Ectodermal cell (in vitro differentiated cells): Measurements from ENCODE around the gene ESYT3.
"Not testable (repeated sequence)": the region's sequence is repeated elsewhere in the genome, so short reads cannot be mapped to it uniquely, and the experiment has no call there.

Experiments
- H3K27ac ChIP-seq: 2 replicates; pipeline ENCODE4 v1.7.0; 2013; ENCODE audit warnings: mild to moderate bottlenecking, low read depth, low read length; ENCODE audit not compliant: insufficient read depth, poor library complexity, severe bottlenecking
- H3K27me3 ChIP-seq: 2 replicates; pipeline ENCODE4 v1.7.0; 2013; ENCODE audit warnings: mild to moderate bottlenecking, low read length; ENCODE audit not compliant: insufficient read depth, control insufficient read depth, poor library complexity, severe bottlenecking
- H3K36me3 ChIP-seq: one replicate; pipeline ENCODE4 v1.7.0; 2013; ENCODE audit warnings: low read length; ENCODE audit not compliant: control insufficient read depth, insufficient read depth
- H3K4me1 ChIP-seq: one replicate; pipeline ENCODE4 v1.7.0; 2013; ENCODE audit warnings: low read length; ENCODE audit not compliant: control insufficient read depth, insufficient read depth
- H3K4me3 ChIP-seq: 2 replicates; pipeline ENCODE4 v1.7.0; 2013; ENCODE audit warnings: low read depth, low read length, control low read depth; ENCODE audit not compliant: insufficient read depth
- H3K9me3 ChIP-seq: 2 replicates; pipeline ENCODE4 v1.7.0; 2013; ENCODE audit warnings: mild to moderate bottlenecking, low read length, moderate library complexity; ENCODE audit not compliant: control insufficient read depth
- WGBS, 2 experiments: methylation state at CpG; one replicate each; pipeline ENCODE4 v1.1.7; 2013; ENCODE audit warnings: missing lambda C conversion rate in 2 of 2; 5-methylcytosine and 5-hydroxymethylcytosine counted together

Gene ESYT3

DNA sequence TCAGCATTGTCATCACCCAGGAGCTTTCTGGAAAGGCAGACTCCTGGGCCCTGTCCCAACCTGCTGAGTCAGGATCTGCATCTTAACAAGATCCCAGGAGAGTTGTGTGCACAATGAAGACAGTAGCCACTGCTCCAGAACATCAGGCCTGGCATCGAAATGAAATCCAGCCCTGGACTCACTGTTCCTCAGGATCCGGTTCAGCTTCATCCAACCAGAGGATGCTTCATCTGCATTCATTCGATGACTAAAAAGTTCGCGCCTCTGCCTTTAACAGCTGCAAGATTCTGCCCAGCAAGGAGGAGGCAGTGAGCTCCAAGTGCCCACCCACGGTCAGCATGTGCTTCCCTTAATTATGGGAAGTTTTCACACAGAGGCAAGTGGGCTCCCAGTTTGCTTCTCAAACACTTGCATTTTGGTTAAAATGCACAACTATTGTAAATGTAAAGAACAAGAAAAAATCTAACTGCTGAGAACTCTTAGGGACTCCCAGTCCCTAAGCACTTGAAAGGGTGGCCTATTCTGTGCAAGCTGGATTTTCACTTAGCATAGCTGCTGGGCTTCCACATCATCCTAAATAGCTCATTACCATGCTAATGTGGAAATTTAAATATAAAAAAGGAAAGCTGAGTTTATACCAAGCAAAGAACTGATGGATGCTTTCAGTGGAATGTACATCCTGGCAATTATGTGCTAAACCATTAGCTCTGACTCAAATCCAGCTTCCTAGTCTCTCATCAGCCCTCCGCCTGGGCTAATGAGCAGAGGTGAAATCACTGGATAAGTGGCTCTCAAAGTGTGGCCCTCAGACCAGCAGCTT lies 25.5 kb upstream of the ESYT3 start:
- Histone ChIP-seq H3K4me1 (no peaks in the 10 kb centered on the region), H3K9me3 (no peaks in the 10 kb centered on the region), H3K36me3 (no peaks in the 10 kb centered on the region), H3K27ac (no peak overlapping the region), H3K4me3 (no peak overlapping the region), H3K27me3 (no peaks in the 10 kb centered on the region)
- WGBS, 2 experiments = 52 to 53% methylated on average over 7 of the region's 7 CpGs

DNA sequence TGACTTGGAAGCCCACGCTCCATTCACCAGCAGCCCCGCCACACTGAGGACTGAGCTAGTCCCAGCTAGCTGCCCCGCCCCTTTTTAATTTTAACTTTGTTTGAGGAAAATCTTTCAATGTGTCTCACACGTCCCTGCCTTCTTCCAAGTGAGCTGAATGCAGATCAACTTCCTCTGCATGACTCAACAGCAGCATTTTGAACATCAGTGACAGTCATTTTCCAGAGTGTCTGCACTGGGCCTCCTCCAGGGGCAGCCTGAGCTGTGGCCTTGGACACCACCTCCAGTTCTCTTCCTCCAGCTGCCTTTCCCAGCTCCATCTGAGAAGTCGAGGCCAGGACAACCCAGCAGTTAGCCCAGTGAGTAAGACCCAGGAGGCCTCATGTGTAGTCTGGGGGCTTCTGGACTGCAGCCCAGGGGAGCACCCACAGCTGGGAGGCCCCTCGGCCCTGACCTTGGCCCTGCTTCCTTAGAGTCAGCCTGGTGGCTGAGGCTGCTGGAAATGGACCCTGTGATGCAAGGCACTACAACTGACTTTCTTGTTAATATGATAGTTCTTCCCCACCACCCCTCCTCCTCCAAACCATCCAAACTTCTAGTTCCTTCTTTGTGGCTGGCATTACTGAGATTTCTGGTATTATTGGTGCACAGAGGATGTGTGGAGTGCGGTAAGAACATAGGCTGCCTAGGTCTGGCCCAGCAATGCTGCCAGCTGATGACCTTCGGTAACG lies 21.4 kb upstream of the ESYT3 start:
- Histone ChIP-seq H3K4me3 (no peak overlapping the region), H3K4me1 (no peaks in the 10 kb centered on the region), H3K36me3 (no peaks in the 10 kb centered on the region), H3K27ac (no peak overlapping the region), H3K27me3 (no peaks in the 10 kb centered on the region), H3K9me3 (no peaks in the 10 kb centered on the region)
- 88 to 91% methylated on average over 9 of the region's 9 CpGs for WGBS, 2 experiments

GRCh38 chr3:138416236-138416635 lies 18.2 kb upstream of the ESYT3 start:
- 86 to 88% methylated on average over 4 of the region's 4 CpGs for WGBS, 2 experiments
- not testable (repeated sequence) for H3K27ac ChIP-seq, H3K4me1 ChIP-seq, H3K4me3 ChIP-seq, H3K9me3 ChIP-seq, H3K27me3 ChIP-seq, H3K36me3 ChIP-seq

- no peaks in the 10 kb centered on the region for H3K9me3 ChIP-seq
- H3K36me3 ChIP-seq = no peaks in the 10 kb centered on the region
- H3K4me1 ChIP-seq = no peaks in the 10 kb centered on the region
- no peak overlapping the region for H3K27ac ChIP-seq
- WGBS, 2 experiments = 20% methylated on average over 7 of the region's 7 CpGs
- no peaks in the 10 kb centered on the region for H3K27me3 ChIP-seq
- no peak overlapping the region for H3K4me3 ChIP-seq
Measured at GRCh38 chr3:138417559-138417982, 16.8 kb upstream of the ESYT3 start.

- H3K27ac ChIP-seq = no peak overlapping the region
- H3K36me3 ChIP-seq = no peaks in the 10 kb centered on the region
- 76 to 93% methylated on average over 3 to 5 of the region's 5 CpGs for WGBS, 2 experiments
- H3K4me1 ChIP-seq = no peaks in the 10 kb centered on the region
- H3K4me3 ChIP-seq = no peak overlapping the region
- H3K27me3 ChIP-seq = no peaks in the 10 kb centered on the region
- no peaks in the 10 kb centered on the region for H3K9me3 ChIP-seq
Measured at GRCh38 chr3:138418601-138419206, 15.7 kb upstream of the ESYT3 start.

DNA sequence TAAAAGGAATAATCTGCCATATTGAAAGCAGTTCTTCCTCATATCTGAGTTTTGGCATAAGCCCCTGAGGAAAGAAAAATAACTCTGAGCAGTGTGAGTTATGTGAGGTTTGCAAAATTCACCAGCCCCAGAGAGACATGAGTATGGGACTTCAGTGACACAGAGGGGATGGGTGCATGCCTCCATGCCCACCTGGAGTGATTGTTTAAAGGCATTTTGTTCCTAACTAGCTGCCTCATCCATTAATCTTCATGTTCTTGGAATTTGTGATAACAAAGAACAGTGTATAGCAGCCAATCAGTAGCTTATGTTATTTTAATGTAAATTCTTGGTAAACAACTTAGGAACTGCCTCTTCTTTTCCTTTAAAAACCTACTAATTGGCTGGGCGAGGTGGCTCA lies 11.1 kb upstream of the ESYT3 start:
- Histone ChIP-seq H3K4me1 (no peaks in the 10 kb centered on the region), H3K9me3 (no peaks in the 10 kb centered on the region), H3K36me3 (no peaks in the 10 kb centered on the region), H3K27me3 (no peaks in the 10 kb centered on the region), H3K4me3 (no peak overlapping the region), H3K27ac (no peak overlapping the region)
- 72 to 83% methylated on average over 1 of the region's 1 CpG for WGBS, 2 experiments

- Histone ChIP-seq H3K27ac (no peak overlapping the region), H3K4me3 (no peak overlapping the region), H3K36me3 (no peaks in the 10 kb centered on the region), H3K4me1 (no peaks in the 10 kb centered on the region), H3K9me3 (no peaks in the 10 kb centered on the region), H3K27me3 (no peaks in the 10 kb centered on the region)
- whole genome bisulfite sequencing, 2 experiments = 93 to 96% methylated on average over 2 of the region's 2 CpGs
Measured at GRCh38 chr3:138424323-138424722, 10.1 kb upstream of the ESYT3 start.

- Histone ChIP-seq H3K27me3 (no peaks in the 10 kb centered on the region), H3K4me3 (no peak overlapping the region), H3K36me3 (no peaks in the 10 kb centered on the region), H3K27ac (no peak overlapping the region), H3K4me1 (no peaks in the 10 kb centered on the region), H3K9me3 (no peaks in the 10 kb centered on the region)
- 70 to 74% methylated on average over 3 of the region's 3 CpGs for WGBS, 2 experiments
Measured at GRCh38 chr3:138426211-138426610, 8.2 kb upstream of the ESYT3 start.

DNA sequence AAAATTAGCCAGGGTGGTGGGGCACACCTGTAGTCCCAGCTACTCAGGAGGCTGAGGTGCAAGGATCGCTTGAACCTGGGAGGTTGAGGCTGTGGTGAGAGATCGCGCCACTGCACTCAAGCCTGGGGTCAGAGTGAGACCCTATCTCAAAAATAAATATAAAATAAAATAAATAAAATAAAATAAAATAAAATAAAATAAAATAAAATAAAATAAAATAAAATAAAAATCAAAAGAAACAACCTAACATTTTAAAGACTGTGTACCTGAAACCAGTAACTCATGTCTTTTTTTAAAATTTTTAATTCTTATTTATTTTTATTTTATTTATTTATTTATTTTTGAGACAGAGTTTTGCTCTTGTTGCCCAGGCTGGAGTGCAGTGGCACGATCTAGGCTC lies 7.7 kb upstream of the ESYT3 start:
- not testable (repeated sequence) for H3K27me3 ChIP-seq, H3K36me3 ChIP-seq, H3K4me3 ChIP-seq, H3K4me1 ChIP-seq, H3K27ac ChIP-seq, H3K9me3 ChIP-seq
- WGBS, 2 experiments = 88 to 99% methylated on average over 2 of the region's 4 CpGs

DNA sequence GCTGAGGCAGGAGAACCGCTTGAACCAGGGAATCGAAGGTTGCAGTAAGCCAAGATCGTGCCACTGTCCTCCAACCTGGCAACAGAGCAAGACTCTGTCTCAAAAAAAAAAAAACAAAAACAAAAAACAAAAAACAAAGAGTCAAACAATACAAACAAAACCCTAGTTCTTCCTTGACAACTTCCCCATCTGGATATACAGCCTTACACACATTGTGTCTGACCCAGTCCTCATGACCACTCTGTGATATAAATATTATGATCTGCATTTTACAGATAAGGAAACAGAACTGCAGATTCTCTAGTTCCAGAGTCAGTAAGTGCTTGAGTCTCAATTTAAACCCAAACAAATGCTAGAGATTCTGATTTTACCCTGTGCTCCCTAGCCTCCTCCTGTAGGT lies 4.8 kb upstream of the ESYT3 start:
- Histone ChIP-seq H3K9me3 (no peaks in the 10 kb centered on the region), H3K27ac (no peak overlapping the region), H3K4me3 (no peak overlapping the region), H3K4me1 (peaks cover 2% of the 10 kb centered on the region), H3K27me3 (peaks cover 22% of the 10 kb centered on the region), H3K36me3 (no peaks in the 10 kb centered on the region)
- WGBS, 2 experiments = 82 to 92% methylated on average over 3 of the region's 3 CpGs
